ENCODE measurements around the gene RNU5D-1. TPM values are rescaled to one million over a fixed set of nuclear protein-coding genes. Genes with fewer than 3 reads are reported as not detected.

Gene RNU5D-1
- total RNA-seq, 1 experiment from 2014 or later: not detected

DNA sequence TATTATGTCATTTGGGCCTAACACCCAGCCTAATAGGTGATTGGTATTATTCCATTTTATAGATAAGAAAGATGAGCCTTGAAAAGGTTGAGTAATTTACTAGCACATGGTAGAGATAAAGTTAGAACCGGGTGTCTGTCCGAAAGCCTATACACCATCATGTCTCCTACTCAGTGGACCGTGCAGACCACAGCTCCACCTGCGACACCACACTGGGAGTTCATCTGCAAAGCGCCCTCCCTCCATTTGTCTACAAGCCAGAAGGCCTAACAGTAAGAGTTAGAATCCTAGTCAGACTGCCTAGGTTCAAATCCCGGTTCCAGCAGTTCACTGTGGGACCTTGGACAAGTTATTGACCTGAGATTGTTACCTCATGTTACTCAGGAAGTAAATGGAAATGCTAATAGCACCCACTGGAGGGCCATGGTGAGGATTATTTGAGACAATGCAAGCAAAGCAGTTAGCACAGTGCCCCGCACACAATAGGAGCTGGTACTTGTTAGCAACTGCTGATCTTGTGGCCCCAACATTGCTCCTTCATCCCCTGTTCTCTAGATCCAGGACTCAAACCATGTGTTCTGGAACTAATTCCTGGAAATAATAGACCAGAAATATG lies 36.0 kb downstream of the RNU5D-1 start:
- TF ChIP-seq, protein P1, sequence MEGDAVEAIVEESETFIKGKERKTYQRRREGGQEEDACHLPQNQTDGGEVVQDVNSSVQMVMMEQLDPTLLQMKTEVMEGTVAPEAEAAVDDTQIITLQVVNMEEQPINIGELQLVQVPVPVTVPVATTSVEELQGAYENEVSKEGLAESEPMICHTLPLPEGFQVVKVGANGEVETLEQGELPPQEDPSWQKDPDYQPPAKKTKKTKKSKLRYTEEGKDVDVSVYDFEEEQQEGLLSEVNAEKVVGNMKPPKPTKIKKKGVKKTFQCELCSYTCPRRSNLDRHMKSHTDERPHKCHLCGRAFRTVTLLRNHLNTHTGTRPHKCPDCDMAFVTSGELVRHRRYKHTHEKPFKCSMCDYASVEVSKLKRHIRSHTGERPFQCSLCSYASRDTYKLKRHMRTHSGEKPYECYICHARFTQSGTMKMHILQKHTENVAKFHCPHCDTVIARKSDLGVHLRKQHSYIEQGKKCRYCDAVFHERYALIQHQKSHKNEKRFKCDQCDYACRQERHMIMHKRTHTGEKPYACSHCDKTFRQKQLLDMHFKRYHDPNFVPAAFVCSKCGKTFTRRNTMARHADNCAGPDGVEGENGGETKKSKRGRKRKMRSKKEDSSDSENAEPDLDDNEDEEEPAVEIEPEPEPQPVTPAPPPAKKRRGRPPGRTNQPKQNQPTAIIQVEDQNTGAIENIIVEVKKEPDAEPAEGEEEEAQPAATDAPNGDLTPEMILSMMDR (IDR thresholded peaks at IDR 0.05; ENCODE audit: unreplicated experiment): no peak
- intact Hi-C loops (cut with micrococcal nuclease): no loop called here
- Mint-ChIP-seq H3K36me3 (ENCODE audit: insufficient read depth, unreplicated experiment) (no peaks in the 10 kb centered on the region), H3K27me3 (ENCODE audit: insufficient read depth, unreplicated experiment) (no peaks in the 10 kb centered on the region), H3K9me3 (ENCODE audit: unreplicated experiment) (no peaks in the 10 kb centered on the region), H3K27ac (ENCODE audit: low read depth, unreplicated experiment) (no peak overlapping the region), H3K4me3 (ENCODE audit: unreplicated experiment) (no peak overlapping the region), H3K4me1 (ENCODE audit: insufficient read depth, unreplicated experiment) (peaks cover 6% of the 10 kb centered on the region)
- no peak for DNase-seq (ENCODE audit: unreplicated experiment)
- no TSS peak for BruUV-seq (replicated peaks)
- ChIA-PET CTCF (no interaction called here), POLR2A (no interaction called here)

DNA sequence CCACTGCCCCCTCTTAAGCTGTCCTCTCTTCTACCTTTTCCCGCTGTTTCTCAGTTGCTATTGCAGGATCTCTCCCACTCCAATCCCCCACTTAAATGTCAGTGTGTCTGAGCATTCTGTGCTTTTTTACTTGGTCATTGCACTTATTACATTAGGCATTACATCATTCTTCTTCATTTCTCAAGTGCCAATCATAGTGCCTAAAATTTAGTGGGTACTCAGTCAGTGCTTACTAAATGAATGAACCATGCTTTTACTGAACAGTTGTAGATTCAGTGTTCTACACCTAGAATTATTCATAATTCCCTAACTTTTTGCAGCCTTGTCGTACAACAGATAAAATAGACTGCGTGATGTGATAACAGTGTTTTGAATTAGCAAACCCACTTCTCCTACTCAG lies 37.1 kb downstream of the RNU5D-1 start:
- ChIA-PET CTCF (interaction anchor here (0.6 kb wide), 1 partner anchor 12 kb away, joined by 3 read pairs; no protein-coding TSS in a partner anchor), POLR2A (interaction anchor here (2.3 kb wide), 1 partner anchor 28 kb away, joined by 6 read pairs; no protein-coding TSS in a partner anchor)
- TF ChIP-seq, protein P1 (IDR thresholded peaks at IDR 0.05; ENCODE audit: unreplicated experiment): no peak
- Mint-ChIP-seq H3K4me3 (ENCODE audit: unreplicated experiment) (no peak overlapping the region), H3K27me3 (ENCODE audit: insufficient read depth, unreplicated experiment) (no peaks in the 10 kb centered on the region), H3K4me1 (ENCODE audit: insufficient read depth, unreplicated experiment) (peaks cover 6% of the 10 kb centered on the region), H3K36me3 (ENCODE audit: insufficient read depth, unreplicated experiment) (no peaks in the 10 kb centered on the region), H3K27ac (ENCODE audit: low read depth, unreplicated experiment) (no peak overlapping the region), H3K9me3 (ENCODE audit: unreplicated experiment) (no peaks in the 10 kb centered on the region)
- no TSS peak for BruUV-seq (replicated peaks)
- intact Hi-C loops (cut with micrococcal nuclease): no loop called here
- DNase-seq (ENCODE audit: unreplicated experiment): no peak

DNA sequence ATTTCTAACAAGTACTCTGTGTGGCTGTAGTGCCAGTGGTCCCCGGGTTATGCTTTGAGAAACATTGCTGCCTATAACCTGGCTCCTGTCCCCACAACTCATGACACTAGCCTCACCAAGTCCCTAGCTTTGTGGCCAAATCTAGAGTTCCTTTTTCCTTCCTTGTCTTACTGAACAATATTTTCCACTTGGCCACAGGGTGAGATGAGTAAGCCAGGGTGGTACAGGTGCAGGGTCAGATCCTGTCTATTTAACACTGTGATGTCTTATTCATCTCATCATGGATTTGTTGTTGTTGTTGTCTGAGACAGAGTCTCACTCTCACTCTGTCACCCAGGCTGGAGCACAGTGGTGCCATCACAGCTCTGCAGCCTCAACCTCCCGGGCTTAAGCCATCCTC lies 37.8 kb downstream of the RNU5D-1 start:
- no TSS peak for BruUV-seq (replicated peaks)
- Mint-ChIP-seq H3K4me3 (ENCODE audit: unreplicated experiment) (no peak overlapping the region), H3K9me3 (ENCODE audit: unreplicated experiment) (no peaks in the 10 kb centered on the region), H3K27me3 (ENCODE audit: insufficient read depth, unreplicated experiment) (no peaks in the 10 kb centered on the region), H3K27ac (ENCODE audit: low read depth, unreplicated experiment) (no peak overlapping the region), H3K4me1 (ENCODE audit: insufficient read depth, unreplicated experiment) (peaks cover 6% of the 10 kb centered on the region), H3K36me3 (ENCODE audit: insufficient read depth, unreplicated experiment) (no peaks in the 10 kb centered on the region)
- intact Hi-C loops (cut with micrococcal nuclease): no loop called here
- DNase-seq (ENCODE audit: unreplicated experiment): no peak
- ChIA-PET CTCF (interaction anchor here (0.6 to 1.7 kb wide), 2 partner anchors 12 to 476 kb away, joined by 3 read pairs; no protein-coding TSS in a partner anchor), POLR2A (interaction anchor here (0.9 to 2.3 kb wide), 2 partner anchors 19 to 28 kb away, joined by 5 to 6 read pairs; partner anchors contain the start of gene TMEM53)
- TF ChIP-seq, protein P1 (IDR thresholded peaks at IDR 0.05; ENCODE audit: unreplicated experiment): no peak

DNA sequence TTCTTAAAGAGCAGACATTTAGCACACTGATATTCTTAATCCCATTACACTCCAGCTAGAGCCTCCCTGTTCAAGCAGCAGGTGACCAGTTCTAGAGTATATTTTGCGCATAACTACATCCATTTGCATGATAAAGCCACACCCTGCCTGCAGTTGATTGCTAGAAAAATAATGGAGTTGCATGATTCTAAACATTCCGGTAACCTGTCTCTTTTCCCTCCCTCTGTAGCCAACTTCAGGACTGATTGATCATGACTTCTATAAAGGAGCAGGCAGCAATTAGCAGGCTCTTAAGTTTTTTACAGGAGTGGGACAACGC lies 41.6 kb downstream of the RNU5D-1 start:
- TF ChIP-seq, protein P1 (IDR thresholded peaks at IDR 0.05; ENCODE audit: unreplicated experiment): no peak
- intact Hi-C loops (cut with micrococcal nuclease): no loop called here
- no peak for DNase-seq (ENCODE audit: unreplicated experiment)
- Mint-ChIP-seq H3K9me3 (ENCODE audit: unreplicated experiment) (no peaks in the 10 kb centered on the region), H3K4me1 (ENCODE audit: insufficient read depth, unreplicated experiment) (peaks cover 6% of the 10 kb centered on the region), H3K4me3 (ENCODE audit: unreplicated experiment) (no peak overlapping the region), H3K27ac (ENCODE audit: low read depth, unreplicated experiment) (no peak overlapping the region), H3K27me3 (ENCODE audit: insufficient read depth, unreplicated experiment) (no peaks in the 10 kb centered on the region), H3K36me3 (ENCODE audit: insufficient read depth, unreplicated experiment) (no peaks in the 10 kb centered on the region)
- POLR2A ChIA-PET: interaction anchor here (1.7 kb wide), 1 partner anchor 15 kb away, joined by 4 read pairs; the partner anchor contains the start of genes ARMH1 and TMEM53
- CTCF ChIA-PET: interaction anchor here (0.7 kb wide), 1 partner anchor 10 kb away, joined by 3 read pairs; no protein-coding TSS in a partner anchor
- BruUV-seq (replicated peaks): no TSS peak
